ENCODE data around the gene IPMK. TPM values are rescaled to one million over a fixed set of nuclear protein-coding genes. Genes with fewer than 3 reads are reported as not detected.

IPMK gene
- total and polyA plus RNA-seq, 12 donors = 0.93 to 5.0 (median 2.6) TPM

DNA sequence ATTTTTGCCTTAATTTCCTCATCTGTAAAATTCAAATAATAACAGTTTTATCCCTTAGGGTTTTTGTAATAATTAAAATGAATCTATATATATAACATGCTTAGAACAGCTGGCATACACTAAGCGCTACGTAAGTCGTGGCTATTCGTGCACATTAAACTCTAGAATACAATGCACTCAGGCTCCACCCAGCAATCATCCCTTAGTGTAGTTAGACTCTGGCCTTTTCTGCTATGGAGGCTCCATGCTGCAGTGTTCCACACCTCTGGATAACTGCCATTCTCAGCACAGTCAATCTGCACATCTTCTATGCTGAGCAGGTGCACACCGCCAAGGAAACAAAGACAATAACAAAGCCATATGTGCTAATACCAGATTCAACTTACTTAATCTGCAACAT is 92.9 kb downstream of the IPMK start:
- intact Hi-C loops (cut with DNase I) = loop anchor here in 7 of 10 donors (2.0 to 10.0 kb wide), 4 partner anchors 116 to 217 kb away; partner anchors contain the start of gene TFAM (in 3 of the 7)
- Histone ChIP-seq H3K4me3 (no peak overlapping the region), H3K27me3 (no peaks in the 10 kb centered on the region), H3K9me3 (no peaks in the 10 kb centered on the region), H3K36me3 (no peaks in the 10 kb centered on the region), H3K27ac (no peak overlapping the region), H3K4me1 (no peaks in the 10 kb centered on the region)
- WGBS, 2 donors = 88 to 92% methylated on average over 5 of the region's 5 CpGs
- TF ChIP-seq CTCF (IDR thresholded peaks at IDR 0.05) = no peak
- ATAC-seq (no peak), DNase-seq (no peak)

- H3K4me3 ChIP-seq = no peak overlapping the region
- DNase-seq = no peak
- no peak overlapping the region for H3K27ac ChIP-seq
- ATAC-seq = no peak
- WGBS, 2 donors = 39 to 63% methylated on average over 2 of the region's 2 CpGs
- H3K9me3 ChIP-seq = no peaks in the 10 kb centered on the region
- peaks cover 0 to 3% (median 0%) of the 10 kb centered on the region in 7 donors for H3K27me3 ChIP-seq
- H3K36me3 ChIP-seq = no peaks in the 10 kb centered on the region
- no peaks in the 10 kb centered on the region for H3K4me1 ChIP-seq
- TF ChIP-seq CTCF (IDR thresholded peaks at IDR 0.05) = no peak
- intact Hi-C loops (cut with DNase I) = loop anchor here in 3 of 10 donors (10.0 kb wide), 1 partner anchor 211 kb away; the partner anchor contains the start of gene TFAM (in 3 of the 3)
Observed at GRCh38 chr10:58173391-58173790, 94.3 kb downstream of the IPMK start.

DNA sequence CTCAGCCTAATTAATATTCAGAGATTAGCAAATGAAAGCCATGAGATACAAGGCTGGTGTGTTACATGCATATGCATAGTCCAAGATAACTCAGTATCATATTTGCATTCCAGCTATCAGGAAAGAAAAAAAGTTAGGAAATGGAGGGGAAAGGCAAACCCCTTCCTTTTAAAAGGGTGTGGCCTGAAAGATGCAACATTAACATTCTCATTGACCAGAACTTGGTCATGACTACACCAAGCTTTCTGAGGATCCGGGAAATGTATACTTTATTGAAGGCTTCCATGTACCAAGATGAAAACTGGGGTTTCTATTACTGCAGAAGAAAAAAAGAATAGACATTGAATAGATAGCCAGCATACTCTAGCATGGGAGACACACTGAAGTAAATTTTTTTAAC is 96.5 kb downstream of the IPMK start:
- TF ChIP-seq CTCF (IDR thresholded peaks at IDR 0.05) = no peak
- Histone ChIP-seq H3K27ac (no peak overlapping the region), H3K4me3 (no peak overlapping the region), H3K27me3 (peaks cover 0 to 9% (median 0%) of the 10 kb centered on the region in 7 donors), H3K4me1 (no peaks in the 10 kb centered on the region), H3K9me3 (no peaks in the 10 kb centered on the region), H3K36me3 (no peaks in the 10 kb centered on the region)
- ATAC-seq (no peak), DNase-seq (no peak)
- WGBS, 2 donors = 87 to 88% methylated on average over 1 of the region's 1 CpG
- intact Hi-C loops (cut with DNase I) = loop anchor here in 3 of 10 donors (10.0 kb wide), 1 partner anchor 214 kb away; the partner anchor contains the start of gene TFAM (in 3 of the 3)

DNA sequence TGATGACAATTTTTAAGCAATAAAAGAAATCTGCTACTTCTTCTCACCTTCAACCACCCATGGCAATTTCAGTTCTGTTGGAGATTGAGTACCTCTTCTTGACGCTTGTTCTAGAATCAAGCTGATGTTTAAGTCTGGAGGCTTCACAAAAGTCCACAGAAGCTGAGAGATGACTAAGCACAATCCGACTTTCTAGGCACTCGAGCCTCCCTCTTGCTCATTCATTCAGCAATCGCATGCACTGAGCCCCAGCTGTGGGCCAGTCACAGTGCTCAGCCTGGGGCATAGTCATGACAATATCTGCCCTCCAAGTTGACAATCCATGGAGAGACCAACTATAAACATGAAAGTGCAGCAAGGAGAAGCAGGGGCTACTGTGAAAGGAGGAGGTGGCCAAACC is 103.2 kb downstream of the IPMK start:
- Histone ChIP-seq H3K27me3 (peaks cover 0 to 12% (median 0%) of the 10 kb centered on the region in 7 donors), H3K4me1 (no peaks in the 10 kb centered on the region), H3K27ac (no peak overlapping the region), H3K9me3 (no peaks in the 10 kb centered on the region), H3K36me3 (no peaks in the 10 kb centered on the region), H3K4me3 (no peak overlapping the region)
- ATAC-seq = no peak
- TF ChIP-seq CTCF (IDR thresholded peaks at IDR 0.05) = no peak
- 80 to 84% methylated on average over 4 of the region's 4 CpGs for WGBS, 2 donors
- intact Hi-C loops (cut with DNase I) = no loop called here
- no peak for DNase-seq
